HepG2 (cell line): ENCODE measurements around the gene PSMD1. TPM values are rescaled to one million over a fixed set of nuclear protein-coding genes. Genes with fewer than 3 reads are reported as not detected.
A peak's percentile ranks its signal among the peaks of the same experiment; 100 is the strongest.

ENCODE experiments used
- CSRNP1 ChIP-seq: sonication (generic); formaldehyde crosslinking; IDR thresholded peaks from 2 replicates; pipeline ENCODE4 v1.8.1; 2023; ENCODE audit warnings: mild to moderate bottlenecking, missing genetic modification reagents
- LCORL ChIP-seq, 2 experiments: fragments of 450-650 bp in 1 of 2; sonication (generic) in 1 of 2; formaldehyde crosslinking in 1 of 2; IDR thresholded peaks; 2 replicates each; pipeline versions ENCODE4 v1.5.0 to v1.6.1; 2017 to 2020; ENCODE audit warnings: antibody characterized with exemption in 1 of 2, missing genetic modification reagents in 1 of 2
- NFE2L1 ChIP-seq: sonication (generic); formaldehyde crosslinking; IDR thresholded peaks from 2 replicates; pipeline ENCODE4 v1.4.0; 2020; ENCODE audit warnings: missing genetic modification reagents, mild to moderate bottlenecking, borderline replicate concordance
- NR0B2 ChIP-seq: sonication (generic); formaldehyde crosslinking; IDR thresholded peaks from 2 replicates; pipeline ENCODE4 v1.4.0; 2020; ENCODE audit warnings: mild to moderate bottlenecking, missing genetic modification reagents
- POGZ ChIP-seq: sonication (generic); formaldehyde crosslinking; IDR thresholded peaks from 2 replicates; pipeline ENCODE4 v1.4.0; 2020; ENCODE audit warnings: mild to moderate bottlenecking, missing genetic modification reagents
- RERE ChIP-seq: IDR thresholded peaks from 2 replicates; pipeline ENCODE4 v1.6.1; 2016; ENCODE audit warnings: low read depth, missing genetic modification reagents, missing compliant biosample characterization
- STAT6 ChIP-seq: sonication (generic); formaldehyde crosslinking; IDR thresholded peaks from 2 replicates; pipeline ENCODE4 v1.4.0; 2020; ENCODE audit warnings: missing genetic modification reagents, mild to moderate bottlenecking, borderline replicate concordance
- ZBTB21 ChIP-seq: sonication (generic); formaldehyde crosslinking; IDR thresholded peaks from 2 replicates; pipeline ENCODE4 v1.4.0; 2020; ENCODE audit warnings: missing genetic modification reagents
- ZKSCAN8 ChIP-seq: IDR thresholded peaks from 2 replicates; pipeline ENCODE4 v1.6.1; 2016; ENCODE audit warnings: borderline replicate concordance, missing genetic modification reagents, missing compliant biosample characterization
- ZNF124 ChIP-seq: sonication (generic); formaldehyde crosslinking; IDR thresholded peaks from 2 replicates; pipeline ENCODE4 v1.4.0; 2020; ENCODE audit warnings: missing genetic modification reagents
- ZNF143 ChIP-seq: sonication (generic); formaldehyde crosslinking; IDR thresholded peaks from 2 replicates; pipeline ENCODE4 v1.4.0; 2020; ENCODE audit warnings: missing genetic modification reagents
- ZNF343 ChIP-seq: sonication (generic); formaldehyde crosslinking; IDR thresholded peaks from 2 replicates; pipeline ENCODE4 v1.4.0; 2020; ENCODE audit warnings: mild to moderate bottlenecking, missing genetic modification reagents
- ZNF567 ChIP-seq: sonication (generic); formaldehyde crosslinking; IDR thresholded peaks from 2 replicates; pipeline ENCODE4 v1.8.1; 2023; ENCODE audit warnings: mild to moderate bottlenecking, missing genetic modification reagents, borderline replicate concordance
- ZNF83 ChIP-seq: sonication (generic); formaldehyde crosslinking; IDR thresholded peaks from 2 replicates; pipeline ENCODE4 v1.4.0; 2020; ENCODE audit warnings: missing genetic modification reagents, mild to moderate bottlenecking, borderline replicate concordance
- polyA plus RNA-seq, 8 experiments: library from polyadenylated mRNA; depleted of rRNA in 3 of 8; stranded (reverse) in 7 of 8; unstranded in 1 of 8; fragments of >200 nt; fragmentation: Illumina TruSeq in 4 of 8; extraction: Trizol in 4 of 8; gene quantifications; 2 replicates each; pipeline versions ENCODE4 v1.2.1 to v1.2.3, GENCODE V29; 2011 to 2016; ENCODE audit warnings: low read depth in 4 of 8, missing spikeins in 1 of 8, mixed read lengths in 1 of 8; ENCODE audit not compliant: insufficient read depth in 1 of 8
- total RNA-seq, 5 experiments: library from RNA; depleted of rRNA; stranded (reverse); fragments of >200 nt; fragmentation: Illumina TruSeq; extraction: Trizol; gene quantifications; 2 replicates each; pipeline ENCODE4 v1.2.3, GENCODE V29; 2016; ENCODE audit warnings: low read depth in 1 of 5

PSMD1 gene
- total and polyA plus RNA-seq, 2 of the 13 experiments (the other 11 are each of a cell fraction or from before 2014, with no cell fraction given): 136 to 191 TPM

GRCh38 chr2:231052494-231053451 is 3.9 kb upstream of the PSMD1 start (continued):
- peak; percentile 12; the same call in 1 of the 2 replicates for TF ChIP-seq RERE (CRISPR knock-in tag)
- TF ChIP-seq LCORL (IDR thresholded peaks at IDR 0.05): no peak
- TF ChIP-seq LCORL (CRISPR knock-in tag; IDR thresholded peaks at IDR 0.05): peak; percentile 86
- peak; percentile 68 for TF ChIP-seq POGZ (CRISPR knock-in tag)
- TF ChIP-seq CSRNP1: peak; percentile 80; the same call in 1 of the 2 replicates
- TF ChIP-seq NFE2L1: no peak
- TF ChIP-seq ZNF143 (CRISPR knock-in tag): peak; percentile 52
- peak; percentile 92; the same call in 1 of the 2 replicates for TF ChIP-seq ZNF567 (CRISPR knock-in tag)
- TF ChIP-seq ZNF83: peak; percentile 92
- peak; percentile 74; the same call in 1 of the 2 replicates for TF ChIP-seq ZKSCAN8 (CRISPR knock-in tag)
- TF ChIP-seq NR0B2 (CRISPR knock-in tag): peak; percentile 40
- TF ChIP-seq ZNF343: peak; percentile 90; the same call in 1 of the 2 replicates
- peak; percentile 99 for TF ChIP-seq STAT6 (CRISPR knock-in tag)
- no peak for TF ChIP-seq ZBTB21
- 0 out of 2 replicates have a peak, but pooled peaks have one; percentile 62 for TF ChIP-seq ZNF124 (CRISPR knock-in tag)
